ENCODE results near the gene TDP1. TPM values are rescaled to one million over a fixed set of nuclear protein-coding genes. Genes with fewer than 3 reads are reported as not detected.
"Not testable (repeated sequence)": the region's sequence is repeated elsewhere in the genome, so short reads cannot be mapped to it uniquely, and the experiment has no call there.

Gene TDP1
- total RNA-seq, 4 donors from 2014 or later: 0.75 to 28.3 (median 14.5) TPM

DNA sequence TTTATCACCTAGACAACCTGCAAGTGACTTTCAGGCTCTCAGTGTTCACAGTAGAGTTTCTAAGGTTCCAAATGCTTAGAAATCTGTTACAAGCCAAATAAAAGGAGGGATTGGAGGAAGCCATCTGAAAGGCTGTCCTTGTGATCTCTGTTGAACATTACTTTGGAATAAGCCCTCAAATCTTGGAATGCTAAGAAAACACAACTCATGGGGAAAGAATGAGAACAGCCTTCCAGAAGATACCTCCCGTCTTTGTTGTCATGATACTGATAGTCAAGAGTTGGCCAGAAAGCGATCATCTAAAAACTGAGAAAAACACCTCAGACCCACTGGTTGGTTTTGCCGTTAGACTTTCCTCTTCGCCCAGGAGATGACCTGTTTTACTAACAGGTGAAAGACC, 61.6 kb downstream of the TDP1 start:
- in situ Hi-C loops (cut with MboI; ENCODE audit: low pct_ligation_motif_present in 1 of 4, low pct_unique_long_range_greater_than_20kb in 1 of 4, low sequenced_read_pairs in 3 of 4): no loop called here
- 90 to 94% methylated on average over 2 to 4 of the region's 4 CpGs for WGBS, 2 donors (ENCODE audit: low coverage in 1 of 2)
- Histone ChIP-seq H3K27ac (no peak overlapping the region), H3K9me3 (no peaks in the 10 kb centered on the region), H3K4me3 (no peak overlapping the region), H3K36me3 (peaks cover 0 to 5% (median 0%) of the 10 kb centered on the region in 4 donors), H3K27me3 (no peaks in the 10 kb centered on the region), H3K4me1 (no peaks in the 10 kb centered on the region)
- DNase-seq: no peak
- no peak for TF ChIP-seq POLR2AphosphoS5 (IDR thresholded peaks at IDR 0.05)
- TF ChIP-seq, protein P1, sequence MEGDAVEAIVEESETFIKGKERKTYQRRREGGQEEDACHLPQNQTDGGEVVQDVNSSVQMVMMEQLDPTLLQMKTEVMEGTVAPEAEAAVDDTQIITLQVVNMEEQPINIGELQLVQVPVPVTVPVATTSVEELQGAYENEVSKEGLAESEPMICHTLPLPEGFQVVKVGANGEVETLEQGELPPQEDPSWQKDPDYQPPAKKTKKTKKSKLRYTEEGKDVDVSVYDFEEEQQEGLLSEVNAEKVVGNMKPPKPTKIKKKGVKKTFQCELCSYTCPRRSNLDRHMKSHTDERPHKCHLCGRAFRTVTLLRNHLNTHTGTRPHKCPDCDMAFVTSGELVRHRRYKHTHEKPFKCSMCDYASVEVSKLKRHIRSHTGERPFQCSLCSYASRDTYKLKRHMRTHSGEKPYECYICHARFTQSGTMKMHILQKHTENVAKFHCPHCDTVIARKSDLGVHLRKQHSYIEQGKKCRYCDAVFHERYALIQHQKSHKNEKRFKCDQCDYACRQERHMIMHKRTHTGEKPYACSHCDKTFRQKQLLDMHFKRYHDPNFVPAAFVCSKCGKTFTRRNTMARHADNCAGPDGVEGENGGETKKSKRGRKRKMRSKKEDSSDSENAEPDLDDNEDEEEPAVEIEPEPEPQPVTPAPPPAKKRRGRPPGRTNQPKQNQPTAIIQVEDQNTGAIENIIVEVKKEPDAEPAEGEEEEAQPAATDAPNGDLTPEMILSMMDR (IDR thresholded peaks at IDR 0.05): no peak
- no peak for TF ChIP-seq POLR2A (IDR thresholded peaks at IDR 0.05)
- no peak for TF ChIP-seq EP300 (IDR thresholded peaks at IDR 0.05; ENCODE audit: low read depth)
- intact Hi-C loops (cut with DNase I; ENCODE audit: low total_unique reads): no loop called here

- TF ChIP-seq POLR2AphosphoS5 (IDR thresholded peaks at IDR 0.05): no peak
- TF ChIP-seq, protein P1 (IDR thresholded peaks at IDR 0.05): no peak
- no peak for TF ChIP-seq POLR2A (IDR thresholded peaks at IDR 0.05)
- whole genome bisulfite sequencing, 2 donors (ENCODE audit: low coverage in 1 of 2): 87 to 92% methylated on average over 7 to 10 of the region's 11 CpGs
- no peaks in the 10 kb centered on the region for H3K27me3 ChIP-seq
- H3K36me3 ChIP-seq: peaks cover 0 to 12% (median 3%) of the 10 kb centered on the region in 4 donors
- in situ Hi-C loops (cut with MboI; ENCODE audit: low pct_ligation_motif_present in 1 of 4, low pct_unique_long_range_greater_than_20kb in 1 of 4, low sequenced_read_pairs in 3 of 4): no loop called here
- H3K4me3 ChIP-seq: no peak overlapping the region
- H3K4me1 ChIP-seq: no peaks in the 10 kb centered on the region
- DNase-seq: no peak
- intact Hi-C loops (cut with DNase I; ENCODE audit: low total_unique reads): no loop called here
- no peak overlapping the region for H3K27ac ChIP-seq
- H3K9me3 ChIP-seq: no peaks in the 10 kb centered on the region
Observed at GRCh38 chr14:90019824-90020523, 64.2 kb downstream of the TDP1 start.

- H3K27ac ChIP-seq: no peak overlapping the region
- TF ChIP-seq EP300 (IDR thresholded peaks at IDR 0.05; ENCODE audit: low read depth) (no peak), POLR2AphosphoS5 (IDR thresholded peaks at IDR 0.05) (no peak), POLR2A (IDR thresholded peaks at IDR 0.05) (no peak)
- TF ChIP-seq, protein P1 (IDR thresholded peaks at IDR 0.05): no peak
- H3K27me3 ChIP-seq: no peaks in the 10 kb centered on the region
- H3K9me3 ChIP-seq: no peaks in the 10 kb centered on the region
- no peak overlapping the region for H3K4me3 ChIP-seq
- H3K36me3 ChIP-seq: peaks cover 0 to 12% (median 3%) of the 10 kb centered on the region in 4 donors
- WGBS, 2 donors (ENCODE audit: low coverage in 1 of 2): 89 to 95% methylated on average over 7 of the region's 7 CpGs
- no peaks in the 10 kb centered on the region for H3K4me1 ChIP-seq
- in situ Hi-C loops (cut with MboI; ENCODE audit: low pct_ligation_motif_present in 1 of 4, low pct_unique_long_range_greater_than_20kb in 1 of 4, low sequenced_read_pairs in 3 of 4) (no loop called here), intact Hi-C loops (cut with DNase I; ENCODE audit: low total_unique reads) (no loop called here)
- DNase-seq: no peak
Observed at GRCh38 chr14:90023176-90023896, 67.6 kb downstream of the TDP1 start.

- no peak overlapping the region for H3K4me3 ChIP-seq
- intact Hi-C loops (cut with DNase I; ENCODE audit: low total_unique reads) (no loop called here), in situ Hi-C loops (cut with MboI; ENCODE audit: low pct_ligation_motif_present in 1 of 4, low pct_unique_long_range_greater_than_20kb in 1 of 4, low sequenced_read_pairs in 3 of 4) (no loop called here)
- no peaks in the 10 kb centered on the region for H3K9me3 ChIP-seq
- TF ChIP-seq EP300 (IDR thresholded peaks at IDR 0.05; ENCODE audit: low read depth) (no peak), POLR2AphosphoS5 (IDR thresholded peaks at IDR 0.05) (no peak), POLR2A (IDR thresholded peaks at IDR 0.05) (no peak)
- TF ChIP-seq, protein P1 (IDR thresholded peaks at IDR 0.05): no peak
- H3K27me3 ChIP-seq: no peaks in the 10 kb centered on the region
- no peak for DNase-seq
- H3K27ac ChIP-seq: no peak overlapping the region
- no peaks in the 10 kb centered on the region for H3K4me1 ChIP-seq
- 80 to 98% methylated on average over 1 to 3 of the region's 3 CpGs for WGBS, 2 donors (ENCODE audit: low coverage in 1 of 2)
- peaks cover 0 to 12% (median 3%) of the 10 kb centered on the region in 4 donors for H3K36me3 ChIP-seq
Observed at GRCh38 chr14:90024910-90025309, 69.2 kb downstream of the TDP1 start.

DNA sequence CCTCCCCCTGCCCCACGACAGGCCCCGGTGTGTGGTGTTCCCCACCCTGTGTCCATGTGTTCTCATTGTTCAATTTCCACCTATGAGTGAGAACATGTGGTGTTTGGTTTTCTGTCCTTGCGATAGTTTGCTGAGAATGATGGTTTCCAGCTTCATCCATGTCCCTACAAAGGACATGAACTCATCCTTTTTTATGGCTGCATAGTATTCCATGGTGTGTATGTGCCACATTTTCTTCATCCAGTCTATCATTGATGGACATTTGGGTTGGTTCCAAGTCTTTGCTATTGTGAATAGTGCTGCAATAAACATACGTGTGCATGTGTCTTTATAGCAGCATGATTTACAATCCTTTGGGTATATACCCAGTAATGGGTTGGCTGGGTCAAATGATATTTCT, 70.9 kb downstream of the TDP1 start:
- H3K27me3 ChIP-seq: not testable (repeated sequence)

More for the DNA sequence above, 70.9 kb downstream of the TDP1 start:
- H3K4me3 ChIP-seq; in situ Hi-C loops (cut with MboI; ENCODE audit: low pct_ligation_motif_present in 1 of 4, low pct_unique_long_range_greater_than_20kb in 1 of 4, low sequenced_read_pairs in 3 of 4); intact Hi-C loops (cut with DNase I; ENCODE audit: low total_unique reads); DNase-seq; H3K27ac ChIP-seq; H3K9me3 ChIP-seq; H3K4me1 ChIP-seq: not testable (repeated sequence)
- peaks cover 0 to 11% (median 3%) of the 10 kb centered on the region in 4 donors for H3K36me3 ChIP-seq
- 90 to 100% methylated on average over 2 to 4 of the region's 4 CpGs for WGBS, 2 donors (ENCODE audit: low coverage in 1 of 2)

All from transverse colon (tissue), 4 donors.